Stimulated activated CD8-positive, alpha-beta memory T cell treated with anti-CD3 and anti-CD28 coated beads, Interleukin-4, amount 100 ng/mL, for 48 hours (primary cell): Measurements from ENCODE around the gene DAPK1.

Experiments used
- DNase-seq: peaks from one replicate; pipeline ENCODE4 v3.0.0-alpha.2; 2020

Gene DAPK1

GRCh38 chr9:87615547-87616148, 118.0 kb downstream of the DAPK1 start:
- no peak for DNase-seq

- DNase-seq: no peak
Measured at GRCh38 chr9:87618226-87618625, 120.6 kb downstream of the DAPK1 start.

DNA sequence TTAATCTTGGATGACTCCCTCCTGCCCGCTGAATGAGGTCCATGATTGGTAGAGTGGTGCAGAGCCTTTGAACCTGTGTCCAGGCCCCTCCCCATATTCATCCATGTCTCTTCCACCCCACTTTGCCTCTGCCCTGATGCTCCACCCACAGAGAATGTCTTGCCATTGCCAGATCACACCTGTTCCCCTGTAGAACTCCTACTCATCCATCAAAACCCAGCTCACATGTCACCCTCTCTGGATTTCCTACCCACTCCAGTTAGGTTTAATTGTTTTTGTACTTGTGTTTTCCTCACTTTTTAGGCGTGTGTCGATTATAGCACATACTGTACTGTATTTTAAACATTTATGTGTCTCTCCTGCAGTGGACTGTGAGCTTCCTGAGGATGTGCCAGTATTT, 121.3 kb downstream of the DAPK1 start:
- no peak for DNase-seq

GRCh38 chr9:87619346-87619745, 121.7 kb downstream of the DAPK1 start:
- DNase-seq: no peak

- DNase-seq: no peak
Measured at GRCh38 chr9:87620731-87621322, 123.2 kb downstream of the DAPK1 start.

GRCh38 chr9:87622098-87622497, 124.4 kb downstream of the DAPK1 start:
- DNase-seq: no peak

DNA sequence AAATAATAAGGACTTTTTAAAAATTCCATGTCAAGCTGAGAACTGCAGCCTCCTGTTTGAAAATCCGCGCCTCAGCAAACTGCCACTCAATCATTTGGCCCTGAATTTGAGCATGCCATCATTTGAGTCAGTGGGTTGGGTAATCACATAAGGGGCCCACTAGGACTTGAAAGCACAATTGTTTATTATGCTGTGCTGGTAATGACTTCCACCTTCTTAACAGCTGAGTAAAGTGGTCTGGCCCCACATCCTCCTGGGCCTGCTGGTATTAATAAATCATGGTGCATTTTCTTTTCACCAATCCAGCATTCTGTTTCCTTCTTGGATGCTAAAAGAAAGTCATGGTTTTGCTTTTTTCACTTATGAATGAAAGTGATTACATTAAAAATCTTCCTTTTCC, 125.3 kb downstream of the DAPK1 start:
- DNase-seq: no peak

- DNase-seq: no peak
Measured at GRCh38 chr9:87628346-87628745, 130.7 kb downstream of the DAPK1 start.

GRCh38 chr9:87629104-87629503, 131.4 kb downstream of the DAPK1 start:
- no peak for DNase-seq

GRCh38 chr9:87630266-87630665, 132.6 kb downstream of the DAPK1 start:
- no peak for DNase-seq

DNA sequence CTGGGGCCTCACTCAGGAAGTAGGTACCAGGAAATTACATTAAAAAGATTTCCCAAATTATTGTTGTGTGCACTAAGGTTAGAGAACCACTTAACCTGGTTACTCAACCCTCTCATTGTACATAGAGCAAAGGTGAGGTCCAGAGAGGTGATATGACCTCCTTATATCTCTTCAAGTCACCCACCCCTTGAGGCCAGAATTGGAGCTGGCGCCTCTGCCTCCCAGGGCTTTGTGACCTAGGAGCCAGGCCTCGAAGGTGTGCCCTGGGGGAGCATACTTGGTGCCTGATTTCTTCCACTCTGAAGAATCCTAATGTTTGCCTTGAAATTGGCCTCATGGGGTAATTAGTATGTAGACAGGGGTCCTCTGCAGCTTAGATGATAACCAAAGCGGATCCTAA, 133.2 kb downstream of the DAPK1 start:
- DNase-seq: no peak

DNA sequence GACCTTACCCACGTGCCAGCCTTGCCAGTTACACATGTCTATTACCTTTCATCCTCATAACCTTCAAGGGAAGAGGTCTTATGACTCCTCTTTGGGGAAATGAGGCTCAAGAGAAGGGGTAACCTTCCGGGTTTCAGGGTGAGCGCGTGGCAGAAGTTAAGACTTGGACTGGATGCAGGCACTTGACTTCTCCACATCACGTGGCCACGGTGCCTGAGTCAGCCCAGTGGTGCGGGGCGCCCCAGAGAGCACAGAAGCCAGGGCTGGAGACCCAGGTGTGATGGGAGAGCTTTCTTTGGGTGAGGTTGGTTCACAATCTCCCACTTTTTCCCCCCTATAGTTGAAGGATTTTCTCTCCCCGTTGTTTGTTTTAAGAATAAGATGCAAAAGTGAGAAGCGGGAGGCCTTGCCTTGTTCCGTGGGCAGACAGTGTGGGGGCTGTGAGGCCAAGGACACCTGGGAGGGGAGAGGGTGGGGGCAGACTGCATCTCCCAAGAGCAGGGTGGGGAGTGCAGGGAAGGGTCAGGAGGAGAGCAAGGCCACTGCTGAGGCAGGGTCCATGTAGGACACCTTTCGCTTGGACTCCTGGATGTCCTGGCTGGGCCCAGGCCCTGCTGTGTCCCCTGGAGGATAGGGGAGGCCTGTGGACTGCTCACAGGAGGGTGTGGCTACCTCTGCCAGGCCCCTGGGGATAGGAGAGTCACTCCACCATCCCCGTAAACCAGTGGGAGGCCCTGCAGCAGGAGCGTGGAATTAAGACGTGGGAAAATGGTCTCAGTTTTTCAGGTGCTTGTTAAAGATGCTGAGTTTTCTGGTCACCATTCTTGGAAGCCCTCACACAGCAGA, 138.2 kb downstream of the DAPK1 start:
- DNase-seq: no peak

GRCh38 chr9:87638292-87638691, 140.6 kb downstream of the DAPK1 start:
- no peak for DNase-seq

- DNase-seq: no peak
Measured at GRCh38 chr9:87639949-87640348, 142.3 kb downstream of the DAPK1 start.

GRCh38 chr9:87640385-87640795, 142.7 kb downstream of the DAPK1 start:
- DNase-seq: no peak

- no peak for DNase-seq
Measured at GRCh38 chr9:87641067-87641466, 143.4 kb downstream of the DAPK1 start.

DNA sequence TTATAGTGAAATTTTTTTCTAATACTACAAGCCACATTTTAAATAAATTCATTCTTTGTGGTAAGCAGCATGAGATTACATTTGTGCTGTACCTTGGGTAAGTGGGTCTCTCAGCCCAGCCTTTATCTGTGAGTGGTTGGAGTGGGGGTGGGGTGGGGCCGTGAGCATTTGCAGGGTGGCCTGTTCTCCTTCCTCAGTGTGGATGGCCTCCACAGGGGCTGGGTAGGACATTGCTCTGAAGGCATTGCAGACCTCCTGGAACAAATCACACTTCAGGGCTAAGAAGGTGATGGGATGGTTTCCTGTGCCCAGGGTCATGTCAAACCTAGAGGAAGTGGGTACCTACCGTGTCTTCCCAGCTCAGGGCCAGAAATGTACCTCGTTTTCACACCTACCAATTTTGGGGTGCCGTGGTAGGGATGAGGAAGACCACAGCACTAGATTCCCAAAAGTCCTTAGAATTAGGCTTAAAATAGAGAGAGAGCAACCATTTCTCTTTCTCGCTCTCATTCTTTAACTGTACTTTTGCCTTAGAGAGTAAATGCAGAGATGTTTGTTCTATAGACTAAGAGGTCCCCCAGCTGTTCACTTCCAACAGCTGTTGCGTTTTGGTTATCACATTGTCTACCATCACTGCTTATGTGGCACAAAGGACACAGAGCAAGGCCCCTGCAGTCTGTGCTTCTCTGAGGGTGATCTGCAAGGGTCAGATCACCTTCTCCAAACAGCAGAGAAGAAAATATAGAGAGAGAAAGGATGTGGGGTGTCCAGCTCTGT, 144.9 kb downstream of the DAPK1 start:
- no peak for DNase-seq

DNA sequence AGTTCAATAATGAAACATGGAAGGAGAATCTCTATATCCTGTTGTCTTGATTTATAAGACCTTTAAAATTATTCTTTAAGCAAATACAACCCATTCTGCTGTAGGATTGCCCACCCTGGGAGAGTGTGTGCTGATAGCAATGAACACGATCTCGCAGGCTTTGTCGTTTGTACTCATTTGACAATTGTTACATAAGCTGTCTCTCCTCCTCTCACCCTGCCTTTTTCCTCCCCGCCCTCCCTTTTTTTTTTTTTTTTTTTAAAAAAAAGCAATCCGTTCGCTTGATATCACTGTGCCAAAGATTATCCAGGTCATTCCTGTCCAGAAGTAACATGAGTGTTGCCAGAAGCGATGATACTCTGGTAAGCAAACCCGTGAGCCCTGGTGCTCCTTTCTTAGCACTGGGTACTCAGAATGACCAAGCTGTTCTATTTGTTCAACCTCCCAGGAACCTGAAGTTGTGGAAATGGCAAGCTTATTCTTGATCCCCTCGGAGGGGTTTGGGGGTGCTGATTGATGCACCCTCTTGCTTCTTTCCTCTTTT, 145.5 kb downstream of the DAPK1 start:
- no peak for DNase-seq

DNA sequence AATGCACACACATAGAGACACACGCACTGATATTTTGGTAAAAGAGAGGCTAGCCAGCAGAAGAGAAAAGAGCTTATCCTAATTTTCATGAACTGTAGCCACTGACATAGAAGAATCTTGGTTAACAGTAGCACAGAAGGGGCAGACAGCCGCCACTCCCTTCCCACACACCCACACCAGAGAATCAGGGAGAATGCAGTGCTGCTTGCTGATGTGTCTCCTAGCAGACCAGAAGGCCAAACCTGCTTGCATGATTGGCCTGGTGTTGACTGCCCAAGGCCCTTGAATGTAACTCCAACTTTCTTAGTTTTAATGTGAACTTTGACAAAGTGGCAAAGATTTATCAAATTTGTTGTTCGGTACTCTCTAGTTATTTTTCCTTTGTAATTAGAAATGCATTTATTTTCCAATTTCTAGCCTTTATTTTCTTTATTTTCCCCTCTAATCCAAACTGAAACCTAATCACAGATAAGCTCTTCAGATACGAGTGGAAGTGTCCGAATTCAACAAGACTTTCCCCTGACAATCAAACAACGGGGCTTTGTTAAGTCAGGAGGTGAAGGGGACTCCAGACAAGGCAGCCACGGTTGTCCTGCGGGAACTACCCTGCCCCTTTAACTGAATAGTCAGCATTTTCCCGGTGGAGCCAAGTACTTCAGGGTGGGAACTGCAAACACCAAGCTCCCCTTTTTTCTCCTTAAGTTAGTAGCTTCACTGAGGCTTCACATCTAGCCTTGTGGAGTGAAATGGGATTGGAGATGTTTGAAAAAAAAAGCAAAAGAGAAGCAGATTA, 146.3 kb downstream of the DAPK1 start:
- no peak for DNase-seq

- DNase-seq: no peak
Measured at GRCh38 chr9:87644659-87645058, 147.0 kb downstream of the DAPK1 start.

- no peak for DNase-seq
Measured at GRCh38 chr9:87646546-87646945, 148.9 kb downstream of the DAPK1 start.

GRCh38 chr9:87647114-87647513, 149.4 kb downstream of the DAPK1 start:
- no peak for DNase-seq
